K562 (cell line): ENCODE data around the gene HELB. TPM values are rescaled to one million over a fixed set of nuclear protein-coding genes. Genes with fewer than 3 reads are reported as not detected.

Experiments
- ATAC-seq: fragments of 200-7000 bp; cut with Tn5 transposase; 3 replicates; pipeline ENCODE4 v1.9.1; 2020; ENCODE audit warnings: moderate library complexity
- BruUV-seq: library from RNA; stranded (reverse); fragments of 400-500 nt; replicated peaks from 2 replicates; lab custom pipeline; 2021; lab: Mats Ljungman, UMichigan
- CTCF ChIA-PET: fragments of 300-600 bp; formaldehyde crosslinking; extraction: SDS; loops from one replicate; lab custom pipeline; 2021; ENCODE audit warnings: low intra/inter-chr PET ratio; lab: Yijun Ruan, JAX
- POLR2A ChIA-PET: fragments of 300-600, 350-650 bp; sonication (Branson Sonifier 250); formaldehyde crosslinking; extraction: SDS; loops from one replicate; lab custom pipeline; 2021; ENCODE audit warnings: antibody characterized with exemption, inconsistent platforms; lab: Yijun Ruan, JAX
- DNase-seq, 4 experiments: peaks; one replicate each; pipeline versions ENCODE4 v3.0.0 to v3.0.0-alpha.2; 2011 to 2018; ENCODE audit warnings: low spot score in 3 of 4, mixed read lengths in 3 of 4; ENCODE audit errors: extremely low read depth in 1 of 4
- FAIRE-seq: peaks from 2 replicates; lab custom pipeline; 2011; peaks lifted over from hg19 to GRCh38; lab: Jason Lieb, UNC
- H2AFZ ChIP-seq: 2 replicates; pipeline ENCODE4 v1.6.0; 2011; ENCODE audit warnings: low read depth, low read length, control low read depth, inconsistent platforms
- H3K27ac ChIP-seq: fragments of 200-600 bp; 3 replicates; pipeline ENCODE4 v1.8.0; 2011; ENCODE audit warnings: low read depth, mild to moderate bottlenecking, control low read depth, inconsistent platforms, low read length, moderate library complexity, mixed read lengths; ENCODE audit errors: extremely low read depth
- H3K27me3 ChIP-seq, 2 experiments: fragments of 300-600 bp in 1 of 2; 2 replicates in 1 of 2; 3 replicates in 1 of 2; pipeline versions ENCODE4 v1.6.0 to v1.8.0; 2011; ENCODE audit warnings: inconsistent platforms in 2 of 2, low read length in 2 of 2, mild to moderate bottlenecking in 1 of 2, mixed read lengths in 1 of 2, moderate library complexity in 1 of 2; ENCODE audit not compliant: control insufficient read depth in 2 of 2, insufficient read depth in 2 of 2
- H3K36me3 ChIP-seq: fragments of 300-600 bp; 3 replicates; pipeline ENCODE4 v1.8.0; 2011; ENCODE audit warnings: mild to moderate bottlenecking, low read length, inconsistent platforms; ENCODE audit not compliant: control insufficient read depth, insufficient read depth
- H3K4me1 ChIP-seq, 2 experiments: fragments of 200-600 bp in 1 of 2; replicated peaks in 1 of 2; 2 replicates in 1 of 2; 3 replicates in 1 of 2; pipeline versions ENCODE4 v1.5.1 to v1.8.0; 2011; ENCODE audit warnings: inconsistent platforms in 2 of 2, low read length in 2 of 2, mild to moderate bottlenecking in 1 of 2, mixed read lengths in 1 of 2, moderate library complexity in 1 of 2; ENCODE audit not compliant: control insufficient read depth in 2 of 2, insufficient read depth in 2 of 2
- H3K4me2 ChIP-seq: 2 replicates; pipeline ENCODE4 v1.6.1; 2011; ENCODE audit warnings: low read length, control low read depth, inconsistent platforms, mixed read lengths; ENCODE audit not compliant: insufficient read depth
- H3K4me3 ChIP-seq: fragments of 200-600 bp; sonication (generic), shearing (Covaris generic); 2 replicates; pipeline ENCODE4 v1.5.1; 2016; ENCODE audit warnings: control low read depth, inconsistent platforms
- H3K79me2 ChIP-seq: fragments of 200-600 bp; 3 replicates; pipeline ENCODE4 v1.8.0; 2011; ENCODE audit warnings: low read length, inconsistent platforms; ENCODE audit not compliant: control insufficient read depth, insufficient read depth
- H3K9ac ChIP-seq, 2 experiments: 2 replicates each; pipeline versions ENCODE4 v1.6.0 to v1.6.1; 2011; ENCODE audit warnings: low read depth in 2 of 2, low read length in 2 of 2, control low read depth in 1 of 2, inconsistent platforms in 1 of 2, mild to moderate bottlenecking in 1 of 2, mixed read lengths in 1 of 2; ENCODE audit not compliant: insufficient read depth in 1 of 2
- H3K9me1 ChIP-seq: one replicate; pipeline ENCODE4 v1.6.0; 2011; ENCODE audit warnings: inconsistent platforms, mild to moderate bottlenecking, low read length, moderate library complexity; ENCODE audit not compliant: control insufficient read depth, insufficient read depth
- H3K9me3 ChIP-seq: replicated peaks from 2 replicates; pipeline ENCODE4 v1.5.1; 2011; ENCODE audit warnings: low read depth, low read length, inconsistent platforms; ENCODE audit not compliant: control insufficient read depth, insufficient read depth
- H4K20me1 ChIP-seq: replicated peaks from 2 replicates; pipeline ENCODE4 v1.6.1; 2011; ENCODE audit warnings: low read length, inconsistent platforms, mixed read lengths; ENCODE audit not compliant: control insufficient read depth, insufficient read depth
- ESRRB ChIP-seq: fragments of 250-450 bp; sonication (Bioruptor Pico); IDR thresholded peaks from 2 replicates; pipeline ENCODE4 v1.5.0; 2020; ENCODE audit warnings: mild to moderate bottlenecking, moderate library complexity, borderline replicate concordance
- MYC ChIP-seq, 2 experiments: fragments of 250-450 bp in 1 of 2; sonication (Bioruptor Pico) in 1 of 2; IDR thresholded peaks; 2 replicates each; pipeline versions ENCODE4 v1.5.1 to v1.6.1; 2012 to 2021; ENCODE audit warnings: low read depth in 2 of 2, borderline replicate concordance in 1 of 2, improper control_type of control experiment in 1 of 2, low read length in 1 of 2, mild to moderate bottlenecking in 1 of 2, moderate library complexity in 1 of 2
- TGIF2 ChIP-seq: sonication (generic); formaldehyde crosslinking; IDR thresholded peaks from 2 replicates; pipeline ENCODE4 v1.8.1; 2022; ENCODE audit warnings: mild to moderate bottlenecking, missing genetic modification reagents, moderate library complexity
- ZNF408 ChIP-seq: fragments of 250-450 bp; sonication (Bioruptor Pico); IDR thresholded peaks from 2 replicates; pipeline ENCODE4 v1.4.0; 2020; ENCODE audit warnings: low read depth, mild to moderate bottlenecking, moderate library complexity
- ZNF41 ChIP-seq: fragments of 250-450 bp; sonication (Bioruptor Pico); conservative IDR thresholded peaks from 2 replicates; pipeline ENCODE4 v1.4.0; 2020; ENCODE audit warnings: mild to moderate bottlenecking
- WGBS: fragments of 100-300 bp; shearing (Covaris generic); methylation state at CpG from one replicate; pipeline ENCODE4 v1.1.6; 2016; ENCODE audit warnings: low coverage, mixed read lengths; ENCODE audit not compliant: insufficient coverage; ENCODE audit errors: missing lambda C conversion rate; 5-methylcytosine and 5-hydroxymethylcytosine counted together
- in situ Hi-C: fragments of 300-500 bp; cut with MboI; formaldehyde crosslinking; loops from 4 replicates; pipeline ENCODE4 v1.15.0; 2018; ENCODE audit warnings: inconsistent platforms, mixed read lengths
- intact Hi-C: fragments of 100-400 bp; cut with micrococcal nuclease; formaldehyde crosslinking; loops from 2 replicates; pipeline ENCODE4 v1.14.2; 2022
- polyA plus RNA-seq, 8 experiments: library from polyadenylated mRNA; depleted of rRNA in 4 of 8; stranded (reverse) in 5 of 8; unstranded in 3 of 8; fragments of >200 nt; fragmentation: Nextera tagmentation in 2 of 8; fragmentation: Illumina TruSeq in 1 of 8; extraction: Ambion mirVana in 2 of 8; extraction: Trizol in 1 of 8; gene quantifications; 2 replicates each; pipeline versions ENCODE4 v1.2.1 to v1.2.3, GENCODE V29; 2011 to 2014; ENCODE audit warnings: inconsistent platforms in 1 of 8, missing spikeins in 1 of 8
- total RNA-seq, 7 experiments: library from RNA; depleted of rRNA in 6 of 7; stranded (reverse); fragments of >200 nt in 6 of 7; fragmentation: Illumina TruSeq in 2 of 7; extraction: Trizol in 2 of 7; gene quantifications; 2 replicates each; pipeline versions ENCODE4 v1.2.1 to v1.2.3, GENCODE V29; 2011 to 2021; ENCODE audit warnings: low replicate concordance in 1 of 7
- TF ChIP-seq, protein P1 (sequence below): sonication (generic); formaldehyde crosslinking; IDR thresholded peaks from 2 replicates; pipeline ENCODE4 v1.8.0; 2022; ENCODE audit warnings: mild to moderate bottlenecking, missing genetic modification reagents
- TF ChIP-seq, protein P2 (sequence below): fragments of 450-650 bp; IDR thresholded peaks from one replicate; pipeline ENCODE4 v1.6.1; 2018; ENCODE audit warnings: mild to moderate bottlenecking, moderate library complexity; ENCODE audit not compliant: partially characterized antibody

The HELB gene
- total and polyA plus RNA-seq, 9 of the 15 experiments (the other 6 are each of a cell fraction or from before 2014, with no cell fraction given) = 0.74 to 7.6 (median 2.4) TPM

DNA sequence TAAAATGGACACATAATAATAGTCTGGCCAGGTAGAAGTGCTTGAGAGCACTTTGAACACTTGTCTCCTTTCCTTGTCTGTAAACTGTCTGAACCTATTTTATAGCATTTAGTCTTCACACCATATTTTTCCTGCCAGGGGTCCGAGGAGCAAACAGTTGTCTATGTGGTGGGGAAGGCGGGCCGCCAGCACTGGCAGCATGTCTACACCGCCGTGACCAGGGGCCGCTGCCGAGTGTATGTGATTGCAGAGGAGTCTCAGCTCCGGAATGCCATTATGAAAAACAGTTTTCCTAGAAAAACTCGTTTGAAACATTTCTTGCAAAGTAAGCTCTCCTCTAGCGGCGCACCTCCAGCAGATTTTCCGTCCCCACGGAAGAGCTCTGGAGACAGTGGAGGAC, 28.7 kb downstream of the HELB start:
- Histone ChIP-seq H4K20me1 (no peaks in the 10 kb centered on the region), H3K36me3 (no peaks in the 10 kb centered on the region), H3K27me3 (no peaks in the 10 kb centered on the region), H3K4me3 (no peak overlapping the region), H3K27ac (no peak overlapping the region), H3K9ac (no peak overlapping the region), H2AFZ (no peak overlapping the region), H3K4me2 (no peak overlapping the region), H3K79me2 (no peaks in the 10 kb centered on the region), H3K4me1 (no peaks in the 10 kb centered on the region), H3K9me3 (no peaks in the 10 kb centered on the region), H3K9me1 (no peaks in the 10 kb centered on the region)
- DNase-seq = no peak
- FAIRE-seq = no peak
- no peak for ATAC-seq
- intact Hi-C loops = no loop called here
- CTCF ChIA-PET = no interaction called here
- POLR2A ChIA-PET = no interaction called here
- no TSS peak for BruUV-seq
- no peak for TF ChIP-seq TGIF2 (CRISPR knock-in tag)
- TF ChIP-seq ZNF408 (CRISPR knock-in tag) = no peak
- no peak for TF ChIP-seq ZNF41 (CRISPR knock-in tag)
- no peak for TF ChIP-seq MYC (IDR thresholded peaks at IDR 0.05; ENCODE audit: low read depth, low read length)
- no peak for TF ChIP-seq MYC (CRISPR knock-in tag; IDR thresholded peaks at IDR 0.05; ENCODE audit: borderline replicate concordance, low read depth)
- TF ChIP-seq, protein P1, sequence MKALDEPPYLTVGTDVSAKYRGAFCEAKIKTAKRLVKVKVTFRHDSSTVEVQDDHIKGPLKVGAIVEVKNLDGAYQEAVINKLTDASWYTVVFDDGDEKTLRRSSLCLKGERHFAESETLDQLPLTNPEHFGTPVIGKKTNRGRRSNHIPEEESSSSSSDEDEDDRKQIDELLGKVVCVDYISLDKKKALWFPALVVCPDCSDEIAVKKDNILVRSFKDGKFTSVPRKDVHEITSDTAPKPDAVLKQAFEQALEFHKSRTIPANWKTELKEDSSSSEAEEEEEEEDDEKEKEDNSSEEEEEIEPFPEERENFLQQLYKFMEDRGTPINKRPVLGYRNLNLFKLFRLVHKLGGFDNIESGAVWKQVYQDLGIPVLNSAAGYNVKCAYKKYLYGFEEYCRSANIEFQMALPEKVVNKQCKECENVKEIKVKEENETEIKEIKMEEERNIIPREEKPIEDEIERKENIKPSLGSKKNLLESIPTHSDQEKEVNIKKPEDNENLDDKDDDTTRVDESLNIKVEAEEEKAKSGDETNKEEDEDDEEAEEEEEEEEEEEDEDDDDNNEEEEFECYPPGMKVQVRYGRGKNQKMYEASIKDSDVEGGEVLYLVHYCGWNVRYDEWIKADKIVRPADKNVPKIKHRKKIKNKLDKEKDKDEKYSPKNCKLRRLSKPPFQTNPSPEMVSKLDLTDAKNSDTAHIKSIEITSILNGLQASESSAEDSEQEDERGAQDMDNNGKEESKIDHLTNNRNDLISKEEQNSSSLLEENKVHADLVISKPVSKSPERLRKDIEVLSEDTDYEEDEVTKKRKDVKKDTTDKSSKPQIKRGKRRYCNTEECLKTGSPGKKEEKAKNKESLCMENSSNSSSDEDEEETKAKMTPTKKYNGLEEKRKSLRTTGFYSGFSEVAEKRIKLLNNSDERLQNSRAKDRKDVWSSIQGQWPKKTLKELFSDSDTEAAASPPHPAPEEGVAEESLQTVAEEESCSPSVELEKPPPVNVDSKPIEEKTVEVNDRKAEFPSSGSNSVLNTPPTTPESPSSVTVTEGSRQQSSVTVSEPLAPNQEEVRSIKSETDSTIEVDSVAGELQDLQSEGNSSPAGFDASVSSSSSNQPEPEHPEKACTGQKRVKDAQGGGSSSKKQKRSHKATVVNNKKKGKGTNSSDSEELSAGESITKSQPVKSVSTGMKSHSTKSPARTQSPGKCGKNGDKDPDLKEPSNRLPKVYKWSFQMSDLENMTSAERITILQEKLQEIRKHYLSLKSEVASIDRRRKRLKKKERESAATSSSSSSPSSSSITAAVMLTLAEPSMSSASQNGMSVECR (CRISPR knock-in tag) = no peak
- TF ChIP-seq, protein P2, sequence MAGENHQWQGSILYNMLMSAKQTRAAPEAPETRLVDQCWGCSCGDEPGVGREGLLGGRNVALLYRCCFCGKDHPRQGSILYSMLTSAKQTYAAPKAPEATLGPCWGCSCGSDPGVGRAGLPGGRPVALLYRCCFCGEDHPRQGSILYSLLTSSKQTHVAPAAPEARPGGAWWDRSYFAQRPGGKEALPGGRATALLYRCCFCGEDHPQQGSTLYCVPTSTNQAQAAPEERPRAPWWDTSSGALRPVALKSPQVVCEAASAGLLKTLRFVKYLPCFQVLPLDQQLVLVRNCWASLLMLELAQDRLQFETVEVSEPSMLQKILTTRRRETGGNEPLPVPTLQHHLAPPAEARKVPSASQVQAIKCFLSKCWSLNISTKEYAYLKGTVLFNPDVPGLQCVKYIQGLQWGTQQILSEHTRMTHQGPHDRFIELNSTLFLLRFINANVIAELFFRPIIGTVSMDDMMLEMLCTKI = no peak
- TF ChIP-seq ESRRB = no peak
- in situ Hi-C loops = no loop called here
- 76% methylated on average over 13 of the region's 13 CpGs for WGBS
